ENCODE data around the gene SAMD4A. TPM values are rescaled to one million over a fixed set of nuclear protein-coding genes. Genes with fewer than 3 reads are reported as not detected.

Gene SAMD4A
- total RNA-seq, 1 experiment from 2014 or later, result 26.5 TPM

DNA sequence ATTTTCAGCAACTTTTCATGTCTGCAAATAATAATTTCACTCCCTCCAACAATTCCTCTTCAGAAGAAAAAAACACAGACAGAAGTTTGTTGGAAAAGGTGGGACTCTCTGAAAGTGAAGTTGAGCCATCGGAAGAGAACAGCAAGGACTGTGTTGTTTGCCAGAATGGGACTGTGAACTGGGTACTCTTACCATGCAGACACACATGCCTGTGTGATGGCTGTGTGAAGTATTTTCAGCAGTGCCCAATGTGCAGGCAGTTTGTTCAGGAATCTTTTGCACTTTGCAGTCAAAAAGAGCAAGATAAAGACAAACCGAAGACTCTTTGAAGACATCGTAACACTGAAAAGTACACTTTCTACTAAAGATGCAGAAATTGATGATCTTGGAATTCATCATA, 28.9 kb upstream of the SAMD4A start:
- intact Hi-C loops (cut with micrococcal nuclease; ENCODE audit: unreplicated experiment), result no loop called here
- Histone ChIP-seq H3K27me3 (replicated peaks; ENCODE audit: insufficient read depth, low read depth, low read length, poor library complexity) (no peaks in the 10 kb centered on the region), H3K36me3 (ENCODE audit: insufficient read depth, low read length, poor library complexity, severe bottlenecking) (no peaks in the 10 kb centered on the region), H3K27ac (ENCODE audit: low read depth, low read length, poor library complexity, severe bottlenecking) (no peak overlapping the region), H3K4me3 (ENCODE audit: low read depth, low read length, poor library complexity, severe bottlenecking) (no peak overlapping the region), H3K9me3 (ENCODE audit: low read depth, low read length, poor library complexity, severe bottlenecking) (no peaks in the 10 kb centered on the region), H3K4me1 (ENCODE audit: insufficient read depth, low read length, poor library complexity, severe bottlenecking) (peaks cover 7% of the 10 kb centered on the region)
- TF ChIP-seq, protein P1, sequence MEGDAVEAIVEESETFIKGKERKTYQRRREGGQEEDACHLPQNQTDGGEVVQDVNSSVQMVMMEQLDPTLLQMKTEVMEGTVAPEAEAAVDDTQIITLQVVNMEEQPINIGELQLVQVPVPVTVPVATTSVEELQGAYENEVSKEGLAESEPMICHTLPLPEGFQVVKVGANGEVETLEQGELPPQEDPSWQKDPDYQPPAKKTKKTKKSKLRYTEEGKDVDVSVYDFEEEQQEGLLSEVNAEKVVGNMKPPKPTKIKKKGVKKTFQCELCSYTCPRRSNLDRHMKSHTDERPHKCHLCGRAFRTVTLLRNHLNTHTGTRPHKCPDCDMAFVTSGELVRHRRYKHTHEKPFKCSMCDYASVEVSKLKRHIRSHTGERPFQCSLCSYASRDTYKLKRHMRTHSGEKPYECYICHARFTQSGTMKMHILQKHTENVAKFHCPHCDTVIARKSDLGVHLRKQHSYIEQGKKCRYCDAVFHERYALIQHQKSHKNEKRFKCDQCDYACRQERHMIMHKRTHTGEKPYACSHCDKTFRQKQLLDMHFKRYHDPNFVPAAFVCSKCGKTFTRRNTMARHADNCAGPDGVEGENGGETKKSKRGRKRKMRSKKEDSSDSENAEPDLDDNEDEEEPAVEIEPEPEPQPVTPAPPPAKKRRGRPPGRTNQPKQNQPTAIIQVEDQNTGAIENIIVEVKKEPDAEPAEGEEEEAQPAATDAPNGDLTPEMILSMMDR (conservative IDR thresholded peaks at IDR 0.05; ENCODE audit: low read depth, low read length), result no peak
- no peak for TF ChIP-seq EZH2 (IDR thresholded peaks at IDR 0.05; ENCODE audit: borderline replicate concordance, low read depth, low read length, poor library complexity, severe bottlenecking)
- CTCF ChIA-PET, result no interaction called here
- POLR2A ChIA-PET (ENCODE audit: low non-redundant PET), result interaction anchor here (0.6 kb wide), 1 partner anchor 28 kb away, joined by 3 read pairs; the partner anchor contains the start of gene CGRRF1
- no peak for DNase-seq (ENCODE audit: low spot score)
- no TSS peak for BruUV-seq (replicated peaks)

DNA sequence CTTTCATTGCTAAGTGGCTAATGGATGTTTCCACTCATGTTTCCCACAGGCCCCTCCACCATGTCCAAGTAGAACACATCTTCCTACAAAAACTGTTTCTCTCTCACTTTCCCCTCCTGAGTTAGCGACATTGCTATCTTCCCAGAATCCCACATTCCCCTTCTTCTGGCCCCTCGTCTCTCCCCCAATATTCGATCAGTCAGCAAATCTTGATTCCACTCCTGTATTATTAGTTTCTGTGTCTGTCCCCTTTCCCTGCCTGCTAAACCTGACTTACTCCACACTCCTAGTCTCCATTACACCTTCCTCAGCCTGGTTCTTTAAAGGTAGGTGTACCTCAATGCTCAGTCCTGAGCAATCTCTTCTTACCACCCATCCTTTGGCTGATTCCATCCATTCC, 19.3 kb upstream of the SAMD4A start:
- intact Hi-C loops (cut with micrococcal nuclease; ENCODE audit: unreplicated experiment), result no loop called here
- BruUV-seq (replicated peaks), result no TSS peak
- Histone ChIP-seq H3K36me3 (ENCODE audit: insufficient read depth, low read length, poor library complexity, severe bottlenecking) (no peaks in the 10 kb centered on the region), H3K4me3 (ENCODE audit: low read depth, low read length, poor library complexity, severe bottlenecking) (no peak overlapping the region), H3K9me3 (ENCODE audit: low read depth, low read length, poor library complexity, severe bottlenecking) (no peaks in the 10 kb centered on the region), H3K27ac (ENCODE audit: low read depth, low read length, poor library complexity, severe bottlenecking) (no peak overlapping the region), H3K4me1 (ENCODE audit: insufficient read depth, low read length, poor library complexity, severe bottlenecking) (no peaks in the 10 kb centered on the region), H3K27me3 (replicated peaks; ENCODE audit: insufficient read depth, low read depth, low read length, poor library complexity) (no peaks in the 10 kb centered on the region)
- TF ChIP-seq, protein P1 (conservative IDR thresholded peaks at IDR 0.05; ENCODE audit: low read depth, low read length), result no peak
- TF ChIP-seq EZH2 (IDR thresholded peaks at IDR 0.05; ENCODE audit: borderline replicate concordance, low read depth, low read length, poor library complexity, severe bottlenecking), result no peak
- POLR2A ChIA-PET (ENCODE audit: low non-redundant PET), result no interaction called here
- CTCF ChIA-PET, result no interaction called here
- DNase-seq (ENCODE audit: low spot score), result no peak

DNA sequence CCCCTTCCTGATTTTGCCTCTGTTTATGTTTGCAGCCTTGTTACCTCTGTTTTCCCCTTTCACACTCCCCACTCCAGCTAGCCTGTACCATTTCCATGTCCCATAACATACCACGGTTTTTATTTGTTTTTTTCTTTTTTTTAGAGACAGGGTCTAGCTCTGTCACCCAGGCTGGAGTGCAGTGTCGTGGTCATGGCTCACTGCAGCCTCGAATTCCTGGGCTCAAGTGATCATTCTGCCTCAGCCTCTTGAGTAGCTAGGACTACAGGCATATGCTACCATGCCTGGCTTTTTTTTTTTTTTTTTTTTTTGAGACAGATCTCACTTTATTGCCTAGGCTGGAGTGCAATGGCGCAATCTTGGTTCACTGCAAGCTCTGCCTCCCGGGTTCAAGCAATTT, 18.4 kb upstream of the SAMD4A start:
- CTCF ChIA-PET, result no interaction called here
- BruUV-seq (replicated peaks), result no TSS peak

More for the DNA sequence above, 18.4 kb upstream of the SAMD4A start:
- H3K9me3 ChIP-seq (ENCODE audit: low read depth, low read length, poor library complexity, severe bottlenecking), result no peaks in the 10 kb centered on the region
- H3K4me1 ChIP-seq (ENCODE audit: insufficient read depth, low read length, poor library complexity, severe bottlenecking), result no peaks in the 10 kb centered on the region
- intact Hi-C loops (cut with micrococcal nuclease; ENCODE audit: unreplicated experiment), result no loop called here
- no peaks in the 10 kb centered on the region for H3K27me3 ChIP-seq (replicated peaks; ENCODE audit: insufficient read depth, low read depth, low read length, poor library complexity)
- DNase-seq (ENCODE audit: low spot score), result no peak
- no peak overlapping the region for H3K4me3 ChIP-seq (ENCODE audit: low read depth, low read length, poor library complexity, severe bottlenecking)
- H3K27ac ChIP-seq (ENCODE audit: low read depth, low read length, poor library complexity, severe bottlenecking), result no peak overlapping the region
- POLR2A ChIA-PET (ENCODE audit: low non-redundant PET), result no interaction called here
- TF ChIP-seq, protein P1 (conservative IDR thresholded peaks at IDR 0.05; ENCODE audit: low read depth, low read length), result no peak
- TF ChIP-seq EZH2 (IDR thresholded peaks at IDR 0.05; ENCODE audit: borderline replicate concordance, low read depth, low read length, poor library complexity, severe bottlenecking), result no peak
- H3K36me3 ChIP-seq (ENCODE audit: insufficient read depth, low read length, poor library complexity, severe bottlenecking), result no peaks in the 10 kb centered on the region
